Measurements from ENCODE around the gene STK32C.
"Not testable (repeated sequence)": the region's sequence is repeated elsewhere in the genome, so short reads cannot be mapped to it uniquely, and the experiment has no call there.

Gene STK32C

DNA sequence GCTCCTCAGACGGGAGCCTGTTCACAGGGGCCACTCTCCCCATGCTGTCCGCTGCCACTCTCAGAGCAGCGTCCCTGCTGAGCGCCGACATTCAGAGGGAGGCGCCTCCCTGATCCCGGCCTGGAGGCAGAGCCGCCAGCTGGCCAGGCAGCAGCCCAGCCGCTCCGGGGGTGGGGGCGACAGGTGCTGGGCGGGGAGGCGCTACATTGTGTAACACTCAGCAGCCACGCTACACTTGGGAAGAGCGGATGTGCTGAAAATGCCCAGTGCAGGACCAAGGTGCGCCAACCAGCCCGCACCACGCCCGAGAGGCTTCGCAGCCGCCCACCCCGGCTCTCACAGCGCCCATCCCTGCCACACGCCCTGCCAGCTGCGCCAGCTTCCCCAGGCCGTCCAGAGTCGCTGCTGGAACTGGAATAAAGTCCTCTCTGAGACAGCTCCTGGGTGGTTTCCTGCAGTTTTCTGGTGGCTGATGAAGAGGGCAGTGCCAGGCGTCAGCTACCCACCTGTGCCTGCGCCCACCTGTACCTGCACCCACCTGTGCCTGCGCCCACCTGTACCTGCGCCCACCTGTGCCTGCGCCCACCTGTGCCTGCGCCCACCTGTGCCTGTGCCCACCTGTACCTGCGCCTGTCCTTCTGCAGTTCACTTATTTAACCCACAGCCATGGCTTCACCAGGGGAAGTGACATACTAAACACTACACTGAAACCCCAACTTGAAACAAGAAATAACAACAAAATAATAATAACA, 25.7 kb downstream of the STK32C start:
- no peak for DNase-seq (ENCODE audit: low read depth)

DNA sequence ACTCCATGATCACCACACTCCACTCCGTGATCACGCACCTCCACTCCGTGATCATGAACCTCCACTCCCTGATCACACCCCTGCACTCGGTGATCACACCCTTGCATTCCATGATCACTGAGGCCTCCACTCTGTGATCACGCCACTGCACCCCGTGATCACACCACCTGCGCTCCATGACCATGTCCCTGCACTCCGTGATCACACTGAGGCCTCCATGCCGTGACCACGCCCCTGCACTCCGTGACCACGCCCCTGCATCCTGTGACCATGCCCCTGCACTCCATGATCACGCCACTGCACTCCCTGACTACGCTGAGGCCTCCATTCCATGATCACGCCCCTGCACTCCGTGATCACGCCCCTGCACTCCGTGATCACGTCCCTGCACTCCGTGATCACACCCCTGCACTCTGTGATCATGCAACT, 27.1 kb downstream of the STK32C start:
- no peak for DNase-seq (ENCODE audit: low read depth)

DNA sequence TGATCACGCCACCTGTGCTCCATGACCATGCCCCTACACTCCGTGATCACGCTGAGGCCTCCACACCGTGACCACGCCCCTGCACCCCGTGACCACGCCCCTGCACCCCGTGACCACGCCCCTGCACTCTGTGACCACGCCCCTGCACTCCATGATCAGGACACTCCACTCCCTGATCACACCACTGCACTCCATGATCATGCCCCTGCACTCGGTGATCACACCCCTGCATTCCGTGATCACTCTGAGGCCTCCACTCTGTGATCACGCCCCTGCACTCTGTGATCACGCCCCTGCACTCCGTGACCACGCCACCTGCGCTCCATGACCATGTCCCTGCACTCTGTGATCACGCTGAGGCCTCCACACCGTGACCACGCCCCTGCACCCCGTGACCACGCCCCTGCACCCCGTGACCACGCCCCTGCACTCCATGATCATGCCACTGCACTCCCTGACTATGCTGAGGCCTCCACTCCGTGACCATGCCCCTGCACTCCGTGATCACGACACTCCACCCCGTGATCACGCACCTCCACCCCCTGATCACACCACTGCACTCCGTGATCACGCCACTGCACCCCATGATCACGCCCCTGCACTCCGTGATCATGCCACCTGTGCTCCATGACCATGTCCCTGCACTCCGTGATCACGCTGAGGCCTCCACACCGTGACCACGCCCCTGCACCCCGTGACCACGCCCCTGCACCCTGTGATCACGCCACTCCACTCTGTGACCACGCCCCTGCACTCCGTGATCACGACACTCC, 27.7 kb downstream of the STK32C start:
- no peak for DNase-seq (ENCODE audit: low read depth)

DNA sequence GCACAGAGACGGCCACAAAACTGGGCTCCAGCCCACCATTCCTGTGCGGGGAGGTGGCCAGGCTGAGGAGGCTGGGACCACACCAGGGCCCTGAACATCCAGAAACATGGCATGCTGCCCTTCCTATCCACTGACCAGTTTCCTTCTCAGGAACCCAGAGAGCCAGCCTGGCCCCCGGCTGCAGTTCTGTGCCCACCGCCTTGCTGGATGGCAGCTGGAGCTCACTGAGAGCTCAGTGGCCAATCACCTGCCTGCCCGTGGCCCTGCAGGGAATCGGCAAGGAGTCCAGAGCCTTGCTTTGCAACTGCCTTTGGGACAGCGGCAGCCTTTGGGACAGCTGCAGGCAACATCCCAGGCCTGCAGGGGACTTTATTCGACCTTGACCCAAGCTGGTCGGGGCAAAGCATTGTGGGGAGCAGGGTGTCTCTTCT, 30.4 kb downstream of the STK32C start:
- DNase-seq (ENCODE audit: low read depth) = no peak

DNA sequence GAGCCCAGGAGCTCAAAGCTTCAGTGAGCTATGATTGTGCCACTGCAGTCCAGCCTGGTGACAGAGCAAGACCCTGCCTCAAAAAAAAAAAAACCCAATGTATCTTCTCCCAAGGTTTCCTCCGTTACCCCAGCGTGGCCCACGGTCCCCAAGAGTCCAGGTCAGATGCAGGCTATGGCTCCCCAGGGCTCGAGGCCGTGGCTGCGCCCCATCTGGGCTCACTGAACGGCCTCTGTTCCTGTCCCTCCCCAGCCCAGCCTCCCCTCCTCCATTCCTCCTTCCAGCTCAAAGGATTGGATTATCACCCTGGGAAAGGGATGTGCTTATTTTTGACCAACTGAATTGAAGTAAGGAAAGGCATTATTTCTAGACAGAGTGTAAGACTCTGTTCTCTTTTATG, 31.0 kb downstream of the STK32C start:
- DNase-seq (ENCODE audit: low read depth) = no peak

DNA sequence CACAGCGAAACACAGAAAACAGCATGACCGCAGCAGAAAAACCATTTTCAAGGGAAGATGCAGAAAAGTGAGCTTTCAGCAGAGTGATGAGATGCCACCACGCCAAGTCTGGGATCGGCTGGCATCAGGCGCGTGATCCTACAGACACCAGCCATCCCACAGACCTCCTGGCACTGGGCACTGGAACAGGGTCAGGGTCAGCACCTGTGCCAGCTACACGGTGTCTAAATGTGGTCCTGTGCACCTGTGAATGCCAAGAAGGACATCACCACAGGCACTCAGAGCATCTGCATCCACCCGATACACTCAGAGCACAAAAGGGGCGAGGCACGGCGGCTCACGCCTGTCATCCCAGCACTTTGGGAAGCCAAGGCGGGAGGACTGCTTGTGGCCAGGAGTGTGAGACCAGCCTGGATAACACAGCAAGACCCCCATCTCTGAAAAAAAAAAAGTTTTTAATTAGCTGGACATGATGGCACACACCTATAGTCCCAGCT, 31.5 kb downstream of the STK32C start:
- DNase-seq (ENCODE audit: low read depth) = no peak

DNA sequence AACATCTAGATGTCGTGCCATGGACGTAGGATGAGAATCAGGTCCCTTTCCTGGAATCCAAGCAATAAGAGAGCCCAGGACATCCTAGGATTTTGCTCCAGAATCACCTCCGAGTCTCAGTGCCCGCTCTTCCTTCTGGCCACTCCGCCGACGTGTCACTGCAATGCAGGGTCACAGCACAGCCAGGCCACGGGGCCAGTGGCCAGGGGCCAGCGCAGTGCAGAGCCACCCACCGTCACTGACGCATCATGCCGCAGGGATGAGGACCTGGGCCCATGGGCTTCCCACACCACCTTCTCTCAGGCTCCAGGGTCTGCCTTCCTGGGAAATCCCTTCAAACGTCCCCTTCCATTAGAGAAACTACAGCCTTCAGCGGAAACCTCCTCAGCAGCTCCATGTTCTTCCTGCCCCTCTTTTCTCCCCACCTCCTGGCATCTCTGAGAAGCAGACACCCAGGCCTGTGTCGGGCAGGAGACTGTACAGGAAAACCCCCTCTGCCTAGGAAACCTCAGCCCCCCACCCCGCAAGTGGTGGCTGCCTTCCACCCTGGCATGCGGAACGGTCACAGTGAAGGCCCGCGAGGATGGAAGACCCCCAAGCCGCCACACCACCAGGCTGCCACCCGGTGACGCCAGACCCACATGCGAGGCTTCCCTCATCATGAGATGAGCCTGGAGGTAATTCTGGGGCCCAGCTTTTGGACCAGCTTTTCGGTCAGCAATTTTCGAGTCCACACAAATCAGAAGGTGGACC, 32.1 kb downstream of the STK32C start:
- no peak for DNase-seq (ENCODE audit: low read depth)

DNA sequence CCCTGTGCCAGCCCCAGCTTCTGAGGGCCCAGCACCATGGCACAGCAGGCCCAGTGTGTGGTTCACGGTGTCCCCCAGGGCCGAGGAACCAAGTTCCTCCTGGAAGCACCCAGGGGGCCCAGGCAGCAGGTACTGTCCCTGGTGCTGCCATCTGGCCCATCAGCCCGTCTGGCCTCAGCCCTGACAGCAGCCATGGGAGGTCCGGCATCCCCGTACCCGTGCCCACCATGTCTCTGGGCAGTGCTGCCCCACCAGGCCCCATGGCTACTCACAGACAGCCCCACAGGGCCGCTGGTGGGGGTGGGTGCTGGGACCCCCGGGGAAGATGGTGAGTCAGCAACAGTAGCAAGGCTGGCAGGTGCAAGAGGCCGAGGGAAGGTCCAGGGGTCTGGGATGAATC, 32.8 kb downstream of the STK32C start:
- DNase-seq (ENCODE audit: low read depth) = no peak

DNA sequence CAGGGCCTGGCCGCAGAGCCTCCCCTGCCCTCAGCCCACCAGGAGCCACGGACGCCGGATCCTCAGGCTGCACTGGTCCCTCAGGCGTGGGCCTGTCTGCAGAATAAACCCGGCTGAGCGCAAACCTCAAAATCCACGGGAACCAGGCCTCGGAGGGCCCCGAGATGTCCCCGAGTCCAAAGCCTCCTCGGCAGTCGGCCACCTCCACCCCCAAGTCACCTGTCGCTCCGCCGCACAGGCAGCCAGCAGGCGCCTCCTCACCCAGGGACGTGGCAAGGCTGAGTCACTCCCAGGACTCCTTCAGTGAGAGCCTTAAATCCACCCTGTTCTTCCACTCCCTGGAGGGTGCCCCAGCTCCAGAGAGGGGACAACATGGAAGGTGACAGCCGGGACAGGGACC, 33.2 kb downstream of the STK32C start:
- no peak for DNase-seq (ENCODE audit: low read depth)

DNA sequence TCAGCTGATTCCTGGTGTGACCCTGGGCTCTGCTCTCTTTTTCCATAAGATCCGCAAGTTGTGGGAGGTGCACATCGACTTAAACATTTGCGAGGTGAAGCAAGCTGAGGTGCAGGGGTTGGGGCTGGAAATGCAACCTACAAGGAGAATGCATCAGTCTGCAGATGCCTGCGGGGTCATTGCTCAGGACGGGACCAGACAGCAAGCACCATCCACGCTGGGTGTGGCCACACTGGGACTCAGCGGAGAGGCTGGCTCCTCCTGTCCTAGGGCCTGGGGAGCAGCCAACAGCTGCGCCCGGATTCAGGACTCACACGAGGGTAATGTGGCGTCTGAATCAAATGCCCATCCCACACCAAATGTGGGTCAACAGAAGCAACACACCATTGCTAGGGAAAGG, 33.8 kb downstream of the STK32C start:
- no peak for DNase-seq (ENCODE audit: low read depth)

DNA sequence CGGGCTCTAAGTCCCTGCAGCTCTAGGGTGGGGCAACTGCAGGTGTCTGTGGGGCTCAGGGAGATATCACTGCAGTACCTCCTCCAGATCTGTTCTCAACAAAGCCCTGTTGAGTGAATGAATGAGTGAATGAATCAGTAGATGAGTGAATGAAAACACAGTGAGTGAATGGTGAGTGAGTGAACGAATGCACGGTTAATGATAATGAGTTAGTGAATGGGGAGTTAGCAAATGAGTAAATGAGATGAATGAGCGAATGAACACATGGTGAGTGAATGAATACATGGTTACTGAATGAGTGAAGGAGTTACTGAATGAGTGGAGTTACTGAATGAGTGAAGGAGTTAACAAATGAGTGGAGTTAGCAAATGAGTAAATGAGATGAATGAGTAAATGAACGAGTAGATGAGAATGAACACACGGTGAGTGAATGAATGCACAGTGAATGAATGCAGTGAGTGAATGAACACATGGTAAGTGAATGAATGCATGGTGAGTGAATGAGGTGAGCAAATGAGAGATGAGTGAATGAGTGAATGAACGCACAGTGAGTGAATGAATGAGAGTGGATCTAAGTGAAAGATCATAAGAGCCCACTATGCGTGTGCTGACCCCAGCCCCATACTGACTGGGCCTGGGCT, 34.3 kb downstream of the STK32C start:
- no peak for DNase-seq (ENCODE audit: low read depth)

DNA sequence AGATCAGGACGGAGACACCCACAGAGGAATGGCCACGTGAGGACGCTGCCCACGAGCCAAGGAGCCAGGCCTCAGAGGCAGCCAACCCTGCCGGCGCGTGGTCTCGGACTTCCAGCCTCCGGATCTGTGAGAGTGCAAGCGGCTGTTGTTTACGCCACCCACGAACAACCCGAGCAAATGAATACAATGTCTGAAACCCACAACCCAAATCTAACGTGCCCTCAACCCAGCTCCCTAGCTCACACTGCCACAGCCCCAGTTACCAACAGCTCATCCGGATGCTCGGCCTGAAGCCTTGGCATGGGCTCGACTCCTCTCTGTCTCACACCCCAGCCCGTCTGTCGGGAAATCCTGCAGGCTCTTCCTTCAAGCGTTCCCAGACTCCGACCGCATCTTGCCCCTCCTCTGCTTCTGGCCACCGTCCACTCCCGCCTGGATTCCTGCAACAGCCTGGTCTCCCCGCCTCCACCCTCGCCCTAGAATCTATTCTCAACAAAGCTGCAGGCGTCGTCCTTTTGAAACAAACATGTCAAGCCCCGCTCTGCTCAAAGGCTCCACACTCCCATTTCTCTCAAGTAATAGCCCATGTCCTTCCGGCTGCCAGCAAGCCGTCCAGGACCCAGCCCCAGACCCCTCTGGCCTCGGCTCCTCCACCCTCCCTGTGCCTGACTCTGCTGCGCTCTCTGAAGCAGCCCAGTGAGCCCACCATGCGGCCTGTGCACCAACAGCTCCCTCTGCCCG, 35.3 kb downstream of the STK32C start:
- no peak for DNase-seq (ENCODE audit: low read depth)

DNA sequence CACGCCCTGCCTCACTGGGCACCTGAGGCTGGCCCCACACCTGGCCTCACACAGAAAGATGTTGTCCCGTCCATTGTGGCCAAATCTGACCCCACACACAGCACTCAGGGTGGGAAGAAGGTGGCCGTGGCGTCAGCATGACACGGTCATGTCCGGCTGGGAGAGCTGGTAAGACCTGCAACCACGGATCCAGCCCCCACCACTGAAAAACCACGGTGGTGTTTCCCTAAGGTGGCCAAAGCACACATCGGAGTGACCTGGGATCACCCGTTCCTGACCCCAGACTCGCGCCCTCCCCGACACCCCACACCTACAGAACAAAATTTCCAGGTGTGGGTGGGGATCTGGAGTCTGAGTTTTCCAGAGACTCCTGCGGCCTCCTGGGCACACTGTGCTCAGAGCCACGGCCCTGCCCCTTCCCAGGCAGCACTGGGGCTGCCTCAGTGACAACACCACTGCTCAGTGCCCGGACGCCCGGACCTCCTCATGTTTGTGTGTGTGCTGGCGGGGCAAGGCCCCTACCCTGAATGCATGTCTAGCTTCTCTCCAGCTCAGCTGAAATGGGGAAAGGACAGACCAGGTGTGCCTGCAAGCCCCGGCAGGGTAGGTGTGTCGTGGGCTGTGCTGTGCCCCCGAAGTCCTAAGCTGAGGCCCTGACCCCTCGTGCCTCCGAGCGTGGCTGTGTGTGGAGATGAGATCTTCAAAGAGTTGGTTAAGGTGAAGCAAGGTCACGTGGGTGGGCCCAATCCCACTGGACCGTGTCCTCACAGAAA, 36.1 kb downstream of the STK32C start:
- DNase-seq (ENCODE audit: low read depth) = no peak

DNA sequence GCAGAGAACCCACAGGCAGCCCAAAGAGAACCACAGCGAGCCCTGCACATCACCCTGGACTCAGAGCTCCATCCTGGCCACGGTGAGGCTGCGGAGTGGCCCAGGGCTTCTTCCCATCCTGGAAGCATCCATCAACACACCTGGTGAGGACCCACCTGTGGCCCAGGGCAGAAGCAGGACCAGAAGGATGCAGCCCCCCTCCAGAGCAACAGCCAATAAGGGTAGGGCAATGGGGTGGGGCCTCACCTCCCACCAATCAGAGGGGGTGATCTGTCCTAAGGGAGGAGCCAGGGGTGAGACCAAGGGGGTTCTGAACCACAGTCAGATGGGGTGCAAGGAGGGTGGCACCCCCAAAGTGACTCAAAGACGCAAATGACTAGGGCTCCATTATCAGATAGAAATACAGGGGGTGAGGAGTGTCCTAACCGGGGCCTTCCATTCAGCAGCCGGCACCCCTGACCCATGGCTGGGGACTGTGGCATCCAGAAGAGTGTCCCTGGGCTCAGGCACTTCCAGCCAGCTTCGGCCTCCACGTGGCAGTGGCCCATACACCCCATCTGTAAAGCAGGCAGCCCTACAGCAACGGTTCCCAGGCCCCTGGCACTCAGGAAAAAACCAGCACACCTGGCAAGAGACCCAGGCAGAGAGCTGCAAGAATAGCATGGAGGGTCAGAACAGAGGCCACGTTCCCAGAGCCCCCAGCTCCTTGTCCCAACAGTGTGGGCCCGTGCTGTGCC, 36.9 kb downstream of the STK32C start:
- DNase-seq (ENCODE audit: low read depth) = no peak

DNA sequence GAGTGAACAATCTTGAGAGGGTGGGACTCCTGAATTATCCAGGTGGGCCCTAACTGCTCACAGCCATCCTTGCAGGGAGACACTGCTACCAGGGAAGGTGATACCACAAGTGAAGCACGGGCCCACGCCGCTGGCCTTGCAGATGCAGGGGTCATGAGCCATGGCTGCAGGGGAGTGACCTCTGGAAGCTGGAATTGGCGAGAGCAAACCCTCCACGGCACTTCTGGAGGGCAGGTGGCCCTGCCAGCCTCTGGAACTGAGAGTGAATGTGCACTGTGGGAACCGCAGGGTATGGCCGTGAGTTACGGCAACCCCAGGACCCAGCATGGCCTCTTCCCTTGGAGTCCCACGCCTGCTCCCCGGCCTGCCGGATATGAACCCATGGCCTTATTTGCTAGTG, 37.5 kb downstream of the STK32C start:
- DNase-seq (ENCODE audit: low read depth) = no peak

DNA sequence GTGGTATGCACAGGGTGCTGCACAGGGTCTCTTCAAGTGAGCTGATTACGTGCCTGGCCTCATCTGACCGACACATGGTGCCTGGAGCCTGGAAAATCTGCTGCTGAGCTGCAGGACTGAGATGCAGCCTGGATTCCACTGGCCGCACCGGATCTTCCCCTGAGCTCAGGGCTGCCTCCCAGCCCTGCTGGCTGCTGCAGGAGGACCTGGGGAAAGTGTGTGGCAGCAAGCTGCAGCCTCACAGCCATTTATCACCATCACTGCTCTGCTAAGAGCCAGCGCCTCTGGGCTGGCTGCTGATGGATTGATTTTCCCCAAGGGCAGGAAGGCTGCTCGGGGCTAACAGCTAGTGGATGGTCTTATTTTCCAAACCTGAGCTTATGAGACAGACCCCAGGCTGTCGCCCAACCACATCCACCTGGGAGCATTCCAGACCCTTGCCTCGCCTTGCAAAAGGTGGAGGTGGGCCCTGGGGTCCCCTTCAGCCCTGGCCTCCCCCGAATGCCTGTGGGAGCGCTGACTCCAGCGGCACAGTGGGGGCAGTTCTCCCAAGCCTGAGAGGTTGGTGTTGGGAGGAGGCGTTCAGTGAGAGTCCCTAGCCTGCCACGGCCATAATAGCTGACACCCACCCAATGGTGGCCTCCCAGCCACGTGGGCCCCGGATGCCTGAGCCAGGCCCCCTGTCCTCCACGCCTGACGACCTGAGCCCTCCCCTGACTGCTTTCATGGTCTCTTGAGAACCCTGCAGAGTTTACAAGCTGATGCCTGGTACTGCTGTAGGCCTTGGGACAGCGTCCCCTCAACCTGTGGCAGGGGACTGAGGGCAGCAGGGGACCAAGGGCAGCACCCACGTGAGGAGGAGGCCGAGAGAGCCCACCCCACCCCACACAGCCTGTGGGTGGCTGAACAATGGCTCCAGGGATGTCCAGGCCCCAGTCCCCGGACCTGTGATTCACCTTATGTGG, 38.2 kb downstream of the STK32C start:
- no peak for DNase-seq (ENCODE audit: low read depth)

DNA sequence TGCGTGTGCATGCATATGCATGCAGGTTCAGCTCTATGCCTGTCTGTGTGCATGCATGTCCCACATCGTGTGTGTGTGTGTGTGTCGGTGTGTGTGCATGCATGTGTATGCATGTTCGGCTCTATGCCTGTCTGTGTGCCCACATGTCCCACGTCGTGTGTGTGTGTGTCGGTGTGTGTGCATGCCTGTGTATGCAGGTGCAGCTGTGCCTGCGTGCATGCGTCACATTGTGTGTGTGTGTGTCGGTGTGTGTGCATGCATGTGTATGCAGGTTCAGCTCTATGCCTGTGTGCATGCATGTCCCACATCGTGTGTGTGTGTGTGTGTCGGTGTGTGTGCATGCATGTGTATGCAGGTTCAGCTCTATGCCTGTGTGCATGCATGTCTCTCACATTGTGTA, 39.8 kb downstream of the STK32C start:
- not testable (repeated sequence) for DNase-seq (ENCODE audit: low read depth)

DNA sequence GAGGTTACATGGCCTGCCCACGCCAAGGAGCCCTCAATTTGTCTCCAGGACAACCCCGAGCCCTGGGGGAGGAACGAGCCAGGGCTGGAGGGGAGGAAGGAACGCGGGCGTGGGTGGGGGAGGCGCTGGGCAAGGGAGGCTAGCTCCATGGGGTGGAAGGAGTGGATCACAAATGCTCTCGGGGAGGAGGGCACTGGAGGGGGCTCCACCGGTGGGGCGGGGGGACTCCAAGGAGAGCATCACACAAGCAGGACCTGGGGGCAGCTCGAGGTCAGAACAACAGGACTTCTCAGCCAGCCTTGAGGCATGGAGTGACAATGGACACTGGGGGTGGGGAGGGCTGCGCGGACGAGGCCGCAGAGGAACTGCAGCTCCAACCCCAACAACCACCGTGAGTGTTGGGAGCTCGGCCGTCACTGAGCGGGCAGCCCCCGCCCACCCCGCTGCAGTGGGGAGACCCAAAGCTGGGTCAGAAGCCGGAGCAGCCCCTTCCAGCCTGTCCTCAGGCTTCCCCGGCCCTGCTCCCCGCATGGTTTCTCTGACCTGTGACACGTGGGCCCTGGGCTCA, 41.1 kb downstream of the STK32C start:
- no peak for DNase-seq (ENCODE audit: low read depth)
